Activated gamma-delta T cell (primary cell): Measurements from ENCODE around the gene TMEM131L.

Experiments used
- DNase-seq: peaks from one replicate; lab custom pipeline; 2025; lab: John Stamatoyannopoulos, UW

TMEM131L gene

GRCh38 chr4:153479101-153479500 lies 12.9 kb downstream of the TMEM131L start:
- DNase-seq, result no peak

GRCh38 chr4:153480704-153481103 lies 14.5 kb downstream of the TMEM131L start:
- DNase-seq, result no peak

- no peak for DNase-seq
Measured at GRCh38 chr4:153481478-153481877, 15.3 kb downstream of the TMEM131L start.

GRCh38 chr4:153483432-153484418 lies 17.6 kb downstream of the TMEM131L start:
- DNase-seq, result no peak

GRCh38 chr4:153485359-153485758 lies 19.2 kb downstream of the TMEM131L start:
- no peak for DNase-seq

- no peak for DNase-seq
Measured at GRCh38 chr4:153485860-153486259, 19.7 kb downstream of the TMEM131L start.

GRCh38 chr4:153486281-153487151 lies 20.4 kb downstream of the TMEM131L start:
- no peak for DNase-seq

GRCh38 chr4:153488006-153488891 lies 22.1 kb downstream of the TMEM131L start:
- peak; percentile 67 for DNase-seq

- no peak for DNase-seq
Measured at GRCh38 chr4:153489856-153490558, 23.8 kb downstream of the TMEM131L start.

- no peak for DNase-seq
Measured at GRCh38 chr4:153490985-153491483, 24.9 kb downstream of the TMEM131L start.

GRCh38 chr4:153494562-153494961 lies 28.4 kb downstream of the TMEM131L start:
- DNase-seq, result no peak

- no peak for DNase-seq
Measured at GRCh38 chr4:153495480-153496193, 29.5 kb downstream of the TMEM131L start.

- DNase-seq, result no peak
Measured at GRCh38 chr4:153497091-153497531, 31.0 kb downstream of the TMEM131L start.

- DNase-seq, result no peak
Measured at GRCh38 chr4:153497988-153498967, 32.1 kb downstream of the TMEM131L start.

GRCh38 chr4:153499005-153499404 lies 32.8 kb downstream of the TMEM131L start:
- DNase-seq, result no peak

- no peak for DNase-seq
Measured at GRCh38 chr4:153501578-153501977, 35.4 kb downstream of the TMEM131L start.

- DNase-seq, result no peak
Measured at GRCh38 chr4:153502584-153502983, 36.4 kb downstream of the TMEM131L start.
